ENCODE measurements around the gene NTM.

GRCh38 chr11:131710511-131710910 is 340.1 kb downstream of the NTM start:
- TF ChIP-seq, protein P1, sequence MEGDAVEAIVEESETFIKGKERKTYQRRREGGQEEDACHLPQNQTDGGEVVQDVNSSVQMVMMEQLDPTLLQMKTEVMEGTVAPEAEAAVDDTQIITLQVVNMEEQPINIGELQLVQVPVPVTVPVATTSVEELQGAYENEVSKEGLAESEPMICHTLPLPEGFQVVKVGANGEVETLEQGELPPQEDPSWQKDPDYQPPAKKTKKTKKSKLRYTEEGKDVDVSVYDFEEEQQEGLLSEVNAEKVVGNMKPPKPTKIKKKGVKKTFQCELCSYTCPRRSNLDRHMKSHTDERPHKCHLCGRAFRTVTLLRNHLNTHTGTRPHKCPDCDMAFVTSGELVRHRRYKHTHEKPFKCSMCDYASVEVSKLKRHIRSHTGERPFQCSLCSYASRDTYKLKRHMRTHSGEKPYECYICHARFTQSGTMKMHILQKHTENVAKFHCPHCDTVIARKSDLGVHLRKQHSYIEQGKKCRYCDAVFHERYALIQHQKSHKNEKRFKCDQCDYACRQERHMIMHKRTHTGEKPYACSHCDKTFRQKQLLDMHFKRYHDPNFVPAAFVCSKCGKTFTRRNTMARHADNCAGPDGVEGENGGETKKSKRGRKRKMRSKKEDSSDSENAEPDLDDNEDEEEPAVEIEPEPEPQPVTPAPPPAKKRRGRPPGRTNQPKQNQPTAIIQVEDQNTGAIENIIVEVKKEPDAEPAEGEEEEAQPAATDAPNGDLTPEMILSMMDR (IDR thresholded peaks at IDR 0.05; ENCODE audit: low read depth, low read length, poor library complexity, severe bottlenecking): no peak
- no peak for TF ChIP-seq EZH2phosphoT487 (IDR thresholded peaks at IDR 0.05; ENCODE audit: borderline replicate concordance, low read length)
